Right forelimb (tissue), 1 donor: ENCODE measurements around the gene AVPI1.
"Not testable (repeated sequence)": the region's sequence is repeated elsewhere in the genome, so short reads cannot be mapped to it uniquely, and the experiment has no call there.

Experiments used
- DNase-seq: peaks from one replicate; pipeline ENCODE4 v3.0.0-alpha.2; 2018

Gene AVPI1

GRCh38 chr10:97711640-97712572 lies 24.9 kb upstream of the AVPI1 start:
- DNase-seq = no peak

GRCh38 chr10:97708976-97709946 lies 22.2 kb upstream of the AVPI1 start:
- DNase-seq = peak; percentile 83

GRCh38 chr10:97708167-97708566 lies 21.1 kb upstream of the AVPI1 start:
- no peak for DNase-seq

- no peak for DNase-seq
Observed at GRCh38 chr10:97707134-97707861, 20.3 kb upstream of the AVPI1 start.

GRCh38 chr10:97705006-97705670 lies 18.1 kb upstream of the AVPI1 start:
- no peak for DNase-seq

- DNase-seq = no peak
Observed at GRCh38 chr10:97704341-97704740, 17.3 kb upstream of the AVPI1 start.

- DNase-seq = no peak
Observed at GRCh38 chr10:97703398-97704067, 16.5 kb upstream of the AVPI1 start.

- DNase-seq = no peak
Observed at GRCh38 chr10:97701438-97702069, 14.5 kb upstream of the AVPI1 start.

- DNase-seq = not testable (repeated sequence)
Observed at GRCh38 chr10:97698072-97698655, 11.1 kb upstream of the AVPI1 start.

GRCh38 chr10:97690133-97690532 lies 3.1 kb upstream of the AVPI1 start:
- DNase-seq = no peak

GRCh38 chr10:97689559-97690020 lies 2.5 kb upstream of the AVPI1 start:
- no peak for DNase-seq

GRCh38 chr10:97687785-97688781 lies 1.0 kb upstream of the AVPI1 start:
- DNase-seq = no peak

- DNase-seq = no peak
Observed at GRCh38 chr10:97686301-97686961, 610 bp downstream of the AVPI1 start.

- no peak for DNase-seq
Observed at GRCh38 chr10:97685395-97685958, 1.6 kb downstream of the AVPI1 start.

- DNase-seq = no peak
Observed at GRCh38 chr10:97684866-97685394, 2.1 kb downstream of the AVPI1 start.

- not testable (repeated sequence) for DNase-seq
Observed at GRCh38 chr10:97684368-97684713, 2.7 kb downstream of the AVPI1 start.

- DNase-seq = no peak
Observed at GRCh38 chr10:97683556-97684367, 3.3 kb downstream of the AVPI1 start.
